Measurements from ENCODE around the gene PDE1C. TPM values are rescaled to one million over a fixed set of nuclear protein-coding genes. Genes with fewer than 3 reads are reported as not detected.

Gene PDE1C
- total RNA-seq, 1 donor from 2014 or later = not detected

GRCh38 chr7:31906479-31907171, 163.6 kb downstream of the PDE1C start:
- Mint-ChIP-seq H3K36me3 (ENCODE audit: low read depth) (no peaks in the 10 kb centered on the region), H3K27me3 (ENCODE audit: low read depth) (no peaks in the 10 kb centered on the region), H3K27ac (no peak overlapping the region), H3K4me3 (ENCODE audit: low read depth) (no peak overlapping the region), H3K9me3 (no peaks in the 10 kb centered on the region), H3K4me1 (ENCODE audit: low read depth) (no peaks in the 10 kb centered on the region)
- intact Hi-C loops (cut with micrococcal nuclease) = no loop called here
- DNase-seq (ENCODE audit: low spot score) = no peak

GRCh38 chr7:31903962-31904361, 166.2 kb downstream of the PDE1C start:
- Mint-ChIP-seq H3K27ac (no peak overlapping the region), H3K9me3 (no peaks in the 10 kb centered on the region), H3K4me1 (ENCODE audit: low read depth) (no peaks in the 10 kb centered on the region), H3K4me3 (ENCODE audit: low read depth) (no peak overlapping the region), H3K36me3 (ENCODE audit: low read depth) (no peaks in the 10 kb centered on the region), H3K27me3 (ENCODE audit: low read depth) (no peaks in the 10 kb centered on the region)
- intact Hi-C loops (cut with micrococcal nuclease) = no loop called here
- no peak for DNase-seq (ENCODE audit: low spot score)

GRCh38 chr7:31899356-31899927, 170.8 kb downstream of the PDE1C start:
- Mint-ChIP-seq H3K4me3 (ENCODE audit: low read depth) (no peak overlapping the region), H3K9me3 (no peaks in the 10 kb centered on the region), H3K4me1 (ENCODE audit: low read depth) (no peaks in the 10 kb centered on the region), H3K27me3 (ENCODE audit: low read depth) (no peaks in the 10 kb centered on the region), H3K27ac (no peak overlapping the region), H3K36me3 (ENCODE audit: low read depth) (no peaks in the 10 kb centered on the region)
- intact Hi-C loops (cut with micrococcal nuclease) = no loop called here
- DNase-seq (ENCODE audit: low spot score) = no peak

- no peaks in the 10 kb centered on the region for H3K9me3 Mint-ChIP-seq
- no peak overlapping the region for H3K27ac Mint-ChIP-seq
- H3K4me1 Mint-ChIP-seq (ENCODE audit: low read depth) = no peaks in the 10 kb centered on the region
- no peak for DNase-seq (ENCODE audit: low spot score)
- intact Hi-C loops (cut with micrococcal nuclease) = no loop called here
- no peaks in the 10 kb centered on the region for H3K36me3 Mint-ChIP-seq (ENCODE audit: low read depth)
- H3K4me3 Mint-ChIP-seq (ENCODE audit: low read depth) = no peak overlapping the region
- no peaks in the 10 kb centered on the region for H3K27me3 Mint-ChIP-seq (ENCODE audit: low read depth)
Observed at GRCh38 chr7:31896925-31897324, 173.3 kb downstream of the PDE1C start.

- H3K27ac Mint-ChIP-seq = no peak overlapping the region
- intact Hi-C loops (cut with micrococcal nuclease) = no loop called here
- no peak overlapping the region for H3K4me3 Mint-ChIP-seq (ENCODE audit: low read depth)
- DNase-seq (ENCODE audit: low spot score) = no peak
- no peaks in the 10 kb centered on the region for H3K9me3 Mint-ChIP-seq
- no peaks in the 10 kb centered on the region for H3K4me1 Mint-ChIP-seq (ENCODE audit: low read depth)
- no peaks in the 10 kb centered on the region for H3K36me3 Mint-ChIP-seq (ENCODE audit: low read depth)
- H3K27me3 Mint-ChIP-seq (ENCODE audit: low read depth) = no peaks in the 10 kb centered on the region
Observed at GRCh38 chr7:31894308-31894707, 175.9 kb downstream of the PDE1C start.

GRCh38 chr7:31893365-31893764, 176.8 kb downstream of the PDE1C start:
- Mint-ChIP-seq H3K4me3 (ENCODE audit: low read depth) (no peak overlapping the region), H3K4me1 (ENCODE audit: low read depth) (no peaks in the 10 kb centered on the region), H3K27ac (no peak overlapping the region), H3K27me3 (ENCODE audit: low read depth) (no peaks in the 10 kb centered on the region), H3K9me3 (no peaks in the 10 kb centered on the region), H3K36me3 (ENCODE audit: low read depth) (no peaks in the 10 kb centered on the region)
- intact Hi-C loops (cut with micrococcal nuclease) = no loop called here
- DNase-seq (ENCODE audit: low spot score) = no peak

- intact Hi-C loops (cut with micrococcal nuclease) = no loop called here
- Mint-ChIP-seq H3K36me3 (ENCODE audit: low read depth) (no peaks in the 10 kb centered on the region), H3K9me3 (no peaks in the 10 kb centered on the region), H3K4me1 (ENCODE audit: low read depth) (no peaks in the 10 kb centered on the region), H3K27ac (no peak overlapping the region), H3K27me3 (ENCODE audit: low read depth) (no peaks in the 10 kb centered on the region), H3K4me3 (ENCODE audit: low read depth) (no peak overlapping the region)
- no peak for DNase-seq (ENCODE audit: low spot score)
Observed at GRCh38 chr7:31892099-31892829, 177.9 kb downstream of the PDE1C start.

GRCh38 chr7:31890766-31891165, 179.4 kb downstream of the PDE1C start:
- intact Hi-C loops (cut with micrococcal nuclease) = no loop called here
- H3K27ac Mint-ChIP-seq = no peak overlapping the region
- no peaks in the 10 kb centered on the region for H3K27me3 Mint-ChIP-seq (ENCODE audit: low read depth)
- no peaks in the 10 kb centered on the region for H3K4me1 Mint-ChIP-seq (ENCODE audit: low read depth)
- no peak for DNase-seq (ENCODE audit: low spot score)
- H3K36me3 Mint-ChIP-seq (ENCODE audit: low read depth) = no peaks in the 10 kb centered on the region
- no peak overlapping the region for H3K4me3 Mint-ChIP-seq (ENCODE audit: low read depth)
- peaks cover 12% of the 10 kb centered on the region for H3K9me3 Mint-ChIP-seq

GRCh38 chr7:31890198-31890597, 180.0 kb downstream of the PDE1C start:
- Mint-ChIP-seq H3K27ac (no peak overlapping the region), H3K4me1 (ENCODE audit: low read depth) (no peaks in the 10 kb centered on the region), H3K4me3 (ENCODE audit: low read depth) (no peak overlapping the region), H3K9me3 (peaks cover 12% of the 10 kb centered on the region), H3K27me3 (ENCODE audit: low read depth) (no peaks in the 10 kb centered on the region), H3K36me3 (ENCODE audit: low read depth) (no peaks in the 10 kb centered on the region)
- no peak for DNase-seq (ENCODE audit: low spot score)
- intact Hi-C loops (cut with micrococcal nuclease) = no loop called here

GRCh38 chr7:31887006-31887405, 183.2 kb downstream of the PDE1C start:
- no peaks in the 10 kb centered on the region for H3K36me3 Mint-ChIP-seq (ENCODE audit: low read depth)
- H3K9me3 Mint-ChIP-seq = peaks cover 14% of the 10 kb centered on the region
- intact Hi-C loops (cut with micrococcal nuclease) = no loop called here
- no peak for DNase-seq (ENCODE audit: low spot score)
- H3K27me3 Mint-ChIP-seq (ENCODE audit: low read depth) = no peaks in the 10 kb centered on the region
- H3K4me1 Mint-ChIP-seq (ENCODE audit: low read depth) = no peaks in the 10 kb centered on the region
- H3K4me3 Mint-ChIP-seq (ENCODE audit: low read depth) = no peak overlapping the region
- no peak overlapping the region for H3K27ac Mint-ChIP-seq

GRCh38 chr7:31885171-31885570, 185.0 kb downstream of the PDE1C start:
- Mint-ChIP-seq H3K9me3 (peaks cover 26% of the 10 kb centered on the region), H3K36me3 (ENCODE audit: low read depth) (no peaks in the 10 kb centered on the region), H3K4me3 (ENCODE audit: low read depth) (no peak overlapping the region), H3K4me1 (ENCODE audit: low read depth) (no peaks in the 10 kb centered on the region), H3K27me3 (ENCODE audit: low read depth) (no peaks in the 10 kb centered on the region), H3K27ac (no peak overlapping the region)
- intact Hi-C loops (cut with micrococcal nuclease) = no loop called here
- no peak for DNase-seq (ENCODE audit: low spot score)

GRCh38 chr7:31883761-31884164, 186.4 kb downstream of the PDE1C start:
- H3K27me3 Mint-ChIP-seq (ENCODE audit: low read depth) = no peaks in the 10 kb centered on the region
- no peak for DNase-seq (ENCODE audit: low spot score)
- intact Hi-C loops (cut with micrococcal nuclease) = no loop called here
- H3K4me3 Mint-ChIP-seq (ENCODE audit: low read depth) = no peak overlapping the region
- H3K36me3 Mint-ChIP-seq (ENCODE audit: low read depth) = no peaks in the 10 kb centered on the region
- no peaks in the 10 kb centered on the region for H3K4me1 Mint-ChIP-seq (ENCODE audit: low read depth)
- no peak overlapping the region for H3K27ac Mint-ChIP-seq
- H3K9me3 Mint-ChIP-seq = peaks cover 26% of the 10 kb centered on the region

- Mint-ChIP-seq H3K9me3 (peaks cover 26% of the 10 kb centered on the region), H3K4me3 (ENCODE audit: low read depth) (no peak overlapping the region), H3K27me3 (ENCODE audit: low read depth) (no peaks in the 10 kb centered on the region), H3K4me1 (ENCODE audit: low read depth) (no peaks in the 10 kb centered on the region), H3K27ac (no peak overlapping the region), H3K36me3 (ENCODE audit: low read depth) (no peaks in the 10 kb centered on the region)
- intact Hi-C loops (cut with micrococcal nuclease) = no loop called here
- DNase-seq (ENCODE audit: low spot score) = no peak
Observed at GRCh38 chr7:31882187-31882586, 188.0 kb downstream of the PDE1C start.

Measured in activated T-helper 2 cell treated with anti-CD3 and anti-CD28 coated beads, Interferon-gamma antibody, Interleukin-2, Interleukin-4, amounts not matched to agents 10 μg/mL and 5 μg/mL and 100 μg/mL, durations not matched to agents 14 hours and 24 hours and 36 hours (primary cell).